Measurements from ENCODE around the gene GPRIN1.
A peak's percentile ranks its signal among the peaks of the same experiment; 100 is the strongest.

GPRIN1 gene

DNA sequence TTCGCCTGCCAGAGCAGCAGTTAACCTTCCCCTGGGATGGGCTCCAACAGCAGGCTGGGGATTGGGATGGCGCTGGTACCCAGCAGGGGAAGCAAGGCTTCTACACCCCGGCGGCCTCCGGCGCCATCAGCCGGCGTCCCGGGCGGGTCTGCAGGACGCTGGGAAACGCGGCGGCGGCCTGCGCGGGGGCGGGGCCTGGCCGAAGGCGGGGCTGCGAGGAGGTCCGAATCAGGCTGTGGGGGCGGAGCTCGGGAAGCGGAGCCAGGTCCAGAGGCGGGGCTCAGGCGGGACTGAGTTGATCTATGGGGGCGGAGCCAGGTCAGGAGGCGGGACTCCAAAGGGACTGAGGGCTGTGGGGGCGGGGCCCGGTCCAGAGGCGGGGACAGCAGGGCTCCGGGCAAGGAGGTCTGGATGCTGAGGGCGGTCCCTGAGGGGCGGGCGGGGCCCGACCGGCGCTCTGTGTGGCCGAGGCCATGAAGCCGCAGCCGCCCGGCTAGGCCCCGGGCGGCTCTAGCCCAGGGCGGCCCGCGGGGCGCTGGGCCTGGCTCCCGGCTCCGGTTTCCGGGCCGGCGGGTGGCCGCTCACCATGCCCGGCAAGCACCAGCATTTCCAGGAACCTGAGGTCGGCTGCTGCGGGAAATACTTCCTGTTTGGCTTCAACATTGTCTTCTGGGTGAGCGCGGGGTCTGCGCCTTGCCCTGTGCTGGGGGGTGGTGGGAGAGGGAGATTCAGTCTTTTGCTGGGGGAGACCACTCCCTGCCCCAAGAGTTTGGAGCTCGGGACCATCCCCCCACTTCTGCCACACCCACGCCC, 37.3 kb upstream of the GPRIN1 start, which contains the start of gene TSPAN17:
TSPAN17 (plus strand) TSS at position 455 of the 813 bp plus-strand sequence; CDS start at position 587, 132 bp downstream.
- ATAC-seq (ENCODE audit: low read depth) (peak; percentile 94), DNase-seq (ENCODE audit: low spot score in 2 of 2) (peak; percentile 97 to 99)
- peak within 1 kb of the TSS; percentile 80 for H3K27ac Mint-ChIP-seq
- H3K4me1 Mint-ChIP-seq: peaks cover 29% of the 10 kb centered on the region
- no peaks in the 10 kb centered on the region for H3K27me3 Mint-ChIP-seq
- no peaks in the 10 kb centered on the region for H3K36me3 Mint-ChIP-seq
- H3K4me3 Mint-ChIP-seq: peak within 1 kb of the TSS; percentile 89
- no peaks in the 10 kb centered on the region for H3K9me3 Mint-ChIP-seq

DNA sequence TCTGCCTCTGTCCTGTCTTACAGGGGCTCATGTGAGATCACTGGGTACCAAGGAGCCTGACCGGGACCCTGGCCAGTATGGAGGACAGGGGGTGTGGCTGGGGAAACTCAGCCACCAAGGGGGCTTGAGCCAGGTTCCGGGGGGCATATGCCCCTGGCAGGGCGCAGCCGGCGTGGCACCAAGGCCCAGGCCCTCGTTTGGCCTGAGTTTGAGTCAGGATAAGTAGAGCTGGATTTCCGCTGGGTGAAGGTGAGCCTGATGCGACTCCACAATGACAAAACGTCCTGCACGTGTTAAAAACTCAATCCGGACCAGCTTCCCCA, 36.7 kb upstream of the GPRIN1 start:
- no peaks in the 10 kb centered on the region for H3K9me3 Mint-ChIP-seq
- DNase-seq (ENCODE audit: low spot score in 2 of 2): no peak
- peaks cover 29% of the 10 kb centered on the region for H3K4me1 Mint-ChIP-seq
- H3K4me3 Mint-ChIP-seq: peak overlapping the region; percentile 89
- peak overlapping the region; percentile 80 for H3K27ac Mint-ChIP-seq
- no peaks in the 10 kb centered on the region for H3K36me3 Mint-ChIP-seq
- H3K27me3 Mint-ChIP-seq: no peaks in the 10 kb centered on the region
- ATAC-seq (ENCODE audit: low read depth): no peak

DNA sequence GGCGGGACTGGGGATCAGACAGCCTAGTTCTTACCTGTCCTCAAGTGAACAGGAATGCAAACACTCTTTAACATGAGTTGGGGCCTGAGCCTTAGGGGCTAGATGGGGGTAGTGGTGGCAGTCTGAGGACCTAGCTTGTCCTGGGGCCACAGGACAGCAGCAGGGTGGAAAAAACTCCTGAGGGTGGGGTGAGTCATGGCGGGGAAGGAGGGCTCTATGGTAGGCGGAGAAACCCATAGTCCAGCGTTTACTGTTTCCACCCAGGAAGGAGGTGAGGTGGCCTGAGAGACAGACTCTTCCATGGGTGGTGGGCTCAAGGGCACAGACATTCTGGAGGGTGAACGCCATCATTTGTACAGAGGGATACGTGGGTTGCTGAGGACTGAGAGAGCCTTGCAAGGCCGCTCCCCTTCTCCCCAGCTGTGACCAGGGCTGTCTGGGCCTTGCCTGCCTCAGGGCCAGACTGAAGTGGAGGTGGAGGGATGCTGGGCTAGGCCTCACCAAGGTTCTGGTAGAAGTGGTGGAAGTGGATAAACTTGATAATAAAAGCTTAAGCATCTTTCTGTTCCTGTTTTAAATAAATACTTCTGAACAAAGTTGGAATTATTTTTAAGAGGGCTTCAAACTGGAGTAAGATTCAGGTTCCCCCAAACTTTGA, 36.2 kb upstream of the GPRIN1 start:
- no peaks in the 10 kb centered on the region for H3K36me3 Mint-ChIP-seq
- DNase-seq (ENCODE audit: low spot score in 2 of 2): no peak
- peak overlapping the region; percentile 89 for H3K4me3 Mint-ChIP-seq
- peaks cover 29% of the 10 kb centered on the region for H3K4me1 Mint-ChIP-seq
- no peak overlapping the region for H3K27ac Mint-ChIP-seq
- no peak for ATAC-seq (ENCODE audit: low read depth)
- no peaks in the 10 kb centered on the region for H3K9me3 Mint-ChIP-seq
- no peaks in the 10 kb centered on the region for H3K27me3 Mint-ChIP-seq

- no peak overlapping the region for H3K4me3 Mint-ChIP-seq
- H3K4me1 Mint-ChIP-seq: peaks cover 21% of the 10 kb centered on the region
- DNase-seq (ENCODE audit: low spot score in 2 of 2): no peak
- no peaks in the 10 kb centered on the region for H3K36me3 Mint-ChIP-seq
- H3K27ac Mint-ChIP-seq: no peak overlapping the region
- no peak for ATAC-seq (ENCODE audit: low read depth)
- H3K27me3 Mint-ChIP-seq: no peaks in the 10 kb centered on the region
- no peaks in the 10 kb centered on the region for H3K9me3 Mint-ChIP-seq
These were observed 35.1 kb upstream of the GPRIN1 start for GRCh38 chr5:176644878-176645670.

- Mint-ChIP-seq H3K27me3 (no peaks in the 10 kb centered on the region), H3K4me1 (peaks cover 18% of the 10 kb centered on the region), H3K4me3 (no peak overlapping the region), H3K27ac (no peak overlapping the region), H3K36me3 (no peaks in the 10 kb centered on the region), H3K9me3 (no peaks in the 10 kb centered on the region)
- ATAC-seq (ENCODE audit: low read depth): no peak
- DNase-seq (ENCODE audit: low spot score in 2 of 2): no peak
These were observed 34.3 kb upstream of the GPRIN1 start for GRCh38 chr5:176644294-176644693.

DNA sequence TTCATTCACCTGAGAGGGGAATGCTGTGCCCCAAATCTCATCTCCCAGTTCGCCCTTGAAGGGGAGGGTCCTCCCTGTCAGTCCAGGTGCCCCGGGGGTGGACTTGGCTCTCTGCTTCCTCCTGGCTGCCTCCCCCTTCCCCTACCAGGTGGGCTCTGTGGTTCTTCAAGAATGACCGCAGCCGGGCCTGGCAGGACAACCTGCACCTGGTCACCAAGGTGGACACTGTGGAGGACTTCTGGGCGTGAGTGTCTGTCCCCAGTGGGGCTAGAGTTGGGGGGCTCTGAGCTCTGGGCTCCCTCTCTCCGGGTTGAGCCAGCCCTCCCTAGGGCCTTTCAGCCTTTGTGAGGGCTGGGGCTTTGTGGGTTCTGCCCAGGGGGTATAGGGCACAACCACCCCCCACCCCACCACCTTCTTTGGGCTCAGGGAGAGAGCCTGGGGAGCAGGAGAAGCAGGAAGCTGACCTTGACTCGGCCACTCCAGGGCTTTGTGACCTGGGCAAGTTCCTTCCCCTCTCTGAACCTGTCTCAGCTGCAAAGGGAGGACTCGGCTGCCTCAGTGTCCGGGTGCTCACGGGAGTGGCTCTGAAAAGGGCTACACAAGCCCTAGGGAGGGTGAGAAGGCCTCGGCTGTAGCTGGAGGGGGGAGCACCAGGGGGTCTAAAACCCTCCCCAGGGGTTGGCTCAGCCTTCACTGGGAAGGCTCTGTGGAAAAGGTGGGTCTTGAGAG, 33.7 kb upstream of the GPRIN1 start:
- no peaks in the 10 kb centered on the region for H3K36me3 Mint-ChIP-seq
- H3K9me3 Mint-ChIP-seq: no peaks in the 10 kb centered on the region
- DNase-seq (ENCODE audit: low spot score in 2 of 2) (no peak), ATAC-seq (ENCODE audit: low read depth) (no peak)
- no peaks in the 10 kb centered on the region for H3K27me3 Mint-ChIP-seq
- H3K27ac Mint-ChIP-seq: no peak overlapping the region
- no peak overlapping the region for H3K4me3 Mint-ChIP-seq
- peaks cover 12% of the 10 kb centered on the region for H3K4me1 Mint-ChIP-seq

- no peak for DNase-seq (ENCODE audit: low spot score in 2 of 2)
- no peaks in the 10 kb centered on the region for H3K36me3 Mint-ChIP-seq
- H3K4me3 Mint-ChIP-seq: no peak overlapping the region
- no peaks in the 10 kb centered on the region for H3K9me3 Mint-ChIP-seq
- H3K27ac Mint-ChIP-seq: no peak overlapping the region
- H3K27me3 Mint-ChIP-seq: no peaks in the 10 kb centered on the region
- no peak for ATAC-seq (ENCODE audit: low read depth)
- H3K4me1 Mint-ChIP-seq: peaks cover 8% of the 10 kb centered on the region
These were observed 32.9 kb upstream of the GPRIN1 start for GRCh38 chr5:176642675-176643490.

DNA sequence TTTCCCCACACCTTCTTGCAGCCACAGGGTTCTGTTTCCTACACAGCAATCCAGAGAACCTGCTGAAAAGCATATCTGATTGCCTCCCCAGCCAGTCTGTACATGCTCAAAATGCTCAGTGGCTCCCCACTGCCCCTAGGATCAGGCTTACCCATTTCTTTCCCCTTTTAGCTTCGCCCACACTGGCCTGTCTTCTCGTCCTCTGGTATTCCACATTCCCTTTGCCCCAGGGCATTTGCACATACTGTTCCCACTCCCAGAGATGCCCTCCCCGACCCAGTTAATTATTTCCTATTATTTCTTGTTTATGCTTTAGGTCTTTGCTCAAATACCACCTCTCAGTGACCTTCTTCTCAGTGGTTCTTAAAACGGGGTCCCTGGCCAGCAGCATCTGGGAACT, 30.7 kb upstream of the GPRIN1 start:
- Mint-ChIP-seq H3K9me3 (no peaks in the 10 kb centered on the region), H3K27me3 (no peaks in the 10 kb centered on the region), H3K27ac (no peak overlapping the region), H3K4me3 (no peak overlapping the region), H3K4me1 (no peaks in the 10 kb centered on the region), H3K36me3 (no peaks in the 10 kb centered on the region)
- DNase-seq (ENCODE audit: low spot score in 2 of 2) (no peak), ATAC-seq (ENCODE audit: low read depth) (no peak)

DNA sequence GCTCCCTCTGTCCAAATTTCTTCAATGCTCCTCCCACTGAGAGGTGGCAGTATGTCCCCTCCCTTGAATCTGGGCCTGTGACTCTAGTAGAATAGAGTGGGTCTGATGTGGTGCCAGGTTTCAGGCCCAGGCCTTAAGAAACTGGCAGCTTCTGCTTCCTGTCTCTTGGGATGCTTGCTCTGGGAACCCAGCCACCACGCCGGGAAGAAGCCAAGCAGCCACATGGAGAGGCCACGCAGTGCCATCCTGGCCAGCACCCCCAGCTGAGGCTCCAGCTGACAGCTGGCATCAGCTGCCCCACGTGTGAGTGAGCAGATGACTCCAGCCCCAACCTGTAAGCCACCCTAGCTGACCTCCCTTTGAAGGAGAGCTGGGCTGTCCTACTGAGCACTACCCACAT, 30.0 kb upstream of the GPRIN1 start:
- Mint-ChIP-seq H3K4me1 (peaks cover 5% of the 10 kb centered on the region), H3K27ac (no peak overlapping the region), H3K9me3 (no peaks in the 10 kb centered on the region), H3K36me3 (peaks cover 2% of the 10 kb centered on the region), H3K27me3 (peaks cover 4% of the 10 kb centered on the region), H3K4me3 (no peak overlapping the region)
- no peak for DNase-seq (ENCODE audit: low spot score in 2 of 2)
- no peak for ATAC-seq (ENCODE audit: low read depth)

GRCh38 chr5:176639208-176639607, 29.3 kb upstream of the GPRIN1 start:
- peaks cover 4% of the 10 kb centered on the region for H3K27me3 Mint-ChIP-seq

DNA sequence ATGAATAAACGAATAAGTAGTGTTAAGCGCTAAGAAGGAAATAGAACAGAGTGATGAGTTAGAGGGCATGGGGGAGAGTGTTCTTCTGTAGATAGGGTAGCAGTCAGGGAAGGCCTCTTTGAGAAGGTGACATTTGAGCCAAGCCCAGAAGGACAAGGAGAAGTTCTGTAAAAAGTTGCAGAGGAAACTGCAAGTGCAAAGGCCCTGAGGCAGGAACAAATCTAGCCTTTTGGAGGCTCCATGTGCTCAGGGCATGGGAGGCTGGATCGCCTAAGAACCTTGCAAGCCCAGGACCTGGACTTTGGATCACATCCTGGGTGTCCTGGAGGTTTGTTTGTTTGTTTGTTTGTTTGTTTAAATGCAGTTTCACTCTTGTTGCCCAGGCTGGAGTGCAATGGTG, 28.5 kb upstream of the GPRIN1 start:
- H3K4me3 Mint-ChIP-seq: no peak overlapping the region
- peaks cover 2% of the 10 kb centered on the region for H3K36me3 Mint-ChIP-seq
- peaks cover 15% of the 10 kb centered on the region for H3K4me1 Mint-ChIP-seq
- ATAC-seq (ENCODE audit: low read depth) (no peak), DNase-seq (ENCODE audit: low spot score in 2 of 2) (no peak)
- peaks cover 5% of the 10 kb centered on the region for H3K27me3 Mint-ChIP-seq
- H3K9me3 Mint-ChIP-seq: no peaks in the 10 kb centered on the region
- H3K27ac Mint-ChIP-seq: no peak overlapping the region

More at GRCh38 chr5:176639208-176639607, 29.3 kb upstream of the GPRIN1 start:
- DNase-seq (ENCODE audit: low spot score in 2 of 2) (no peak), ATAC-seq (ENCODE audit: low read depth) (no peak)
- Mint-ChIP-seq H3K4me1 (peaks cover 7% of the 10 kb centered on the region), H3K9me3 (no peaks in the 10 kb centered on the region), H3K36me3 (peaks cover 2% of the 10 kb centered on the region), H3K4me3 (no peak overlapping the region), H3K27ac (no peak overlapping the region)

- H3K36me3 Mint-ChIP-seq: peaks cover 2% of the 10 kb centered on the region
- no peak overlapping the region for H3K4me3 Mint-ChIP-seq
- H3K27ac Mint-ChIP-seq: no peak overlapping the region
- DNase-seq (ENCODE audit: low spot score in 2 of 2) (no peak), ATAC-seq (ENCODE audit: low read depth) (no peak)
- peaks cover 15% of the 10 kb centered on the region for H3K4me1 Mint-ChIP-seq
- peaks cover 5% of the 10 kb centered on the region for H3K27me3 Mint-ChIP-seq
- H3K9me3 Mint-ChIP-seq: no peaks in the 10 kb centered on the region
These were observed 27.6 kb upstream of the GPRIN1 start for GRCh38 chr5:176637556-176637955.

- no peak for DNase-seq (ENCODE audit: low spot score in 2 of 2)
- peaks cover 5% of the 10 kb centered on the region for H3K27me3 Mint-ChIP-seq
- peaks cover 18% of the 10 kb centered on the region for H3K4me1 Mint-ChIP-seq
- no peak for ATAC-seq (ENCODE audit: low read depth)
- no peaks in the 10 kb centered on the region for H3K9me3 Mint-ChIP-seq
- H3K4me3 Mint-ChIP-seq: no peak overlapping the region
- no peak overlapping the region for H3K27ac Mint-ChIP-seq
- H3K36me3 Mint-ChIP-seq: peaks cover 2% of the 10 kb centered on the region
These were observed 26.5 kb upstream of the GPRIN1 start for GRCh38 chr5:176636426-176636825.

All from memory B cell (primary cell).